Stimulated activated CD4-positive, alpha-beta T cell treated with anti-CD3 and anti-CD28 coated beads, Interleukin-1b, Interleukin-23, amount 100 ng/mL, for 24 hours (primary cell): ENCODE data around the gene KLHL25.

ENCODE experiments used
- DNase-seq, 4 experiments: peaks; one replicate each; pipeline ENCODE4 v3.0.0-alpha.2; 2020; ENCODE audit warnings: low read depth in 4 of 4, low spot score in 1 of 4

Gene KLHL25

GRCh38 chr15:85777250-85778106, 17.2 kb downstream of the KLHL25 start:
- no peak for DNase-seq

GRCh38 chr15:85773970-85774369, 20.8 kb downstream of the KLHL25 start:
- DNase-seq, result no peak

- DNase-seq, result no peak
These were observed 21.5 kb downstream of the KLHL25 start for GRCh38 chr15:85773249-85773648.

- DNase-seq, result no peak
These were observed 22.1 kb downstream of the KLHL25 start for GRCh38 chr15:85772668-85773067.

GRCh38 chr15:85771781-85772445, 22.8 kb downstream of the KLHL25 start:
- DNase-seq, result no peak

- DNase-seq, result no peak
These were observed 23.5 kb downstream of the KLHL25 start for GRCh38 chr15:85771271-85771670.

- no peak for DNase-seq
These were observed 24.4 kb downstream of the KLHL25 start for GRCh38 chr15:85770096-85771041.

- no peak for DNase-seq
These were observed 25.4 kb downstream of the KLHL25 start for GRCh38 chr15:85769182-85769900.

GRCh38 chr15:85768595-85769168, 26.0 kb downstream of the KLHL25 start:
- no peak for DNase-seq

- DNase-seq, result no peak
These were observed 26.8 kb downstream of the KLHL25 start for GRCh38 chr15:85767785-85768529.

- DNase-seq, result no peak
These were observed 28.5 kb downstream of the KLHL25 start for GRCh38 chr15:85766001-85766831.

- no peak for DNase-seq
These were observed 30.0 kb downstream of the KLHL25 start for GRCh38 chr15:85764649-85765277.

- DNase-seq, result no peak
These were observed 30.8 kb downstream of the KLHL25 start for GRCh38 chr15:85763673-85764633.

- no peak for DNase-seq
These were observed 31.6 kb downstream of the KLHL25 start for GRCh38 chr15:85763157-85763556.

- no peak for DNase-seq
These were observed 32.0 kb downstream of the KLHL25 start for GRCh38 chr15:85762756-85763127.

- no peak for DNase-seq
These were observed 32.5 kb downstream of the KLHL25 start for GRCh38 chr15:85762039-85762755.

GRCh38 chr15:85761635-85762034, 33.1 kb downstream of the KLHL25 start:
- no peak for DNase-seq
